PC-3 (cell line): ENCODE measurements around the gene TSPEAR.

Experiments
- EZH2 ChIP-seq: fragments of 300-600 bp; sonication (generic); IDR thresholded peaks from one replicate; pipeline ENCODE4 v1.6.1; 2017; ENCODE audit warnings: antibody characterized with exemption, mild to moderate bottlenecking, low read length; ENCODE audit not compliant: unreplicated experiment
- EZH2phosphoT487 ChIP-seq: fragments of 300-600 bp; sonication (generic); IDR thresholded peaks from 2 replicates; pipeline ENCODE4 v1.6.1; 2018; ENCODE audit warnings: mild to moderate bottlenecking, antibody characterized with exemption, low read length, borderline replicate concordance
- TF ChIP-seq, protein P1 (sequence below): fragments of 300-600 bp; sonication (generic); conservative IDR thresholded peaks from 2 replicates; pipeline ENCODE4 v1.5.1; 2017; ENCODE audit warnings: antibody characterized with exemption, low read depth, mild to moderate bottlenecking, low read length

DNA sequence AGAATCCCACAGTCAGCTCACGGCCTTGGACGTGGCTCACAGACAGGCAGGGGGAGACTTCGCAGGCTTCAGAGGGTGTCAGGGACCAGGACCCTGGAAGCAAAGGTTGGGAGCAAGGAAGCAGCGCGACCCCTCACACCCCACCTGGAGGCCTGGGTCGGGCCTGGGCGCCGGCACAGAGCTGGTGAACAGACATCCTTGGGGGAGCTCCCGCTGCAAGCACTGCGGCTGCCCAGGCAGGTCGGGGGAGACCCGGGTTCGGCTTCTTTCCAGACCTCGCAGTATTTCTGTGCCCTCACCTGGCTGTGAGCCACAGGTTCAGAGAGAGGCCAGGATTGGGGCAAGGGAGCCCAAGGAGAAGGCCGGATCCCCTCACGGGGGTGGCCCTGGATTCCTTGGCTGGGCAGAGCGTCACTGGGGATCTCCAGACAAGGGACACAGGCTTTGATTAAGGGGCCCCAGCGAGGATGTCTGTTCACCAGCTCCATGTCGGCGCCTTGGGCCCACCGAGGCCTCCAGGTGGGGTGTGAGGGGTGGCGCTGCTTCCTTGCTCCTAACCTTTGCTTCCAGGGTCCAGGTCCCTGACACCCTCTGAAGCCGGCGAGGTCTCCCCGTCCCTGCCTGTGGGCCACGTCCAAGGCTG is 37.9 kb upstream of the TSPEAR start:
- TF ChIP-seq, protein P1, sequence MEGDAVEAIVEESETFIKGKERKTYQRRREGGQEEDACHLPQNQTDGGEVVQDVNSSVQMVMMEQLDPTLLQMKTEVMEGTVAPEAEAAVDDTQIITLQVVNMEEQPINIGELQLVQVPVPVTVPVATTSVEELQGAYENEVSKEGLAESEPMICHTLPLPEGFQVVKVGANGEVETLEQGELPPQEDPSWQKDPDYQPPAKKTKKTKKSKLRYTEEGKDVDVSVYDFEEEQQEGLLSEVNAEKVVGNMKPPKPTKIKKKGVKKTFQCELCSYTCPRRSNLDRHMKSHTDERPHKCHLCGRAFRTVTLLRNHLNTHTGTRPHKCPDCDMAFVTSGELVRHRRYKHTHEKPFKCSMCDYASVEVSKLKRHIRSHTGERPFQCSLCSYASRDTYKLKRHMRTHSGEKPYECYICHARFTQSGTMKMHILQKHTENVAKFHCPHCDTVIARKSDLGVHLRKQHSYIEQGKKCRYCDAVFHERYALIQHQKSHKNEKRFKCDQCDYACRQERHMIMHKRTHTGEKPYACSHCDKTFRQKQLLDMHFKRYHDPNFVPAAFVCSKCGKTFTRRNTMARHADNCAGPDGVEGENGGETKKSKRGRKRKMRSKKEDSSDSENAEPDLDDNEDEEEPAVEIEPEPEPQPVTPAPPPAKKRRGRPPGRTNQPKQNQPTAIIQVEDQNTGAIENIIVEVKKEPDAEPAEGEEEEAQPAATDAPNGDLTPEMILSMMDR: no peak
- TF ChIP-seq EZH2: no peak
- TF ChIP-seq EZH2phosphoT487: no peak
